Fibroblast of villous mesenchyme (primary cell): ENCODE measurements around the gene LTBP4. TPM values are rescaled to one million over a fixed set of nuclear protein-coding genes. Genes with fewer than 3 reads are reported as not detected.

Source experiments
- DNase-seq: peaks from one replicate; pipeline ENCODE4 v3.0.0-alpha.2; 2010; ENCODE audit warnings: low read depth
- H3K4me3 ChIP-seq: 2 replicates; pipeline ENCODE4 v1.5.1; 2011; ENCODE audit warnings: low read depth, mild to moderate bottlenecking, low read length
- CTCF ChIP-seq: IDR thresholded peaks from 2 replicates; pipeline ENCODE4 v1.5.1; 2012; ENCODE audit warnings: low read depth, mild to moderate bottlenecking, low read length; ENCODE audit not compliant: insufficient read depth
- total RNA-seq: library from RNA; depleted of rRNA; stranded (reverse); fragments of >200 nt; gene quantifications from 2 replicates; pipeline ENCODE4 v1.2.3, GENCODE V29; 2012

LTBP4 gene
- total RNA-seq, 1 donor, result 21.2 TPM

- H3K4me3 ChIP-seq, result no peak overlapping the region
- DNase-seq, result no peak
- TF ChIP-seq CTCF, result no peak
Observed at GRCh38 chr19:40625406-40626120, 24.4 kb downstream of the LTBP4 start.

GRCh38 chr19:40626918-40627317, 25.7 kb downstream of the LTBP4 start:
- no peak for DNase-seq
- H3K4me3 ChIP-seq, result no peak overlapping the region
- TF ChIP-seq CTCF, result no peak

GRCh38 chr19:40627486-40628279, 26.5 kb downstream of the LTBP4 start:
- TF ChIP-seq CTCF, result no peak
- no peak for DNase-seq
- H3K4me3 ChIP-seq, result no peak overlapping the region

- no peak for DNase-seq
- no peak for TF ChIP-seq CTCF
Observed at GRCh38 chr19:40629346-40629745, 28.2 kb downstream of the LTBP4 start.

GRCh38 chr19:40630571-40631160, 29.5 kb downstream of the LTBP4 start:
- no peak for DNase-seq
- no peak for TF ChIP-seq CTCF
- H3K4me3 ChIP-seq, result no peak overlapping the region

More at GRCh38 chr19:40629346-40629745, 28.2 kb downstream of the LTBP4 start:
- H3K4me3 ChIP-seq, result no peak overlapping the region

- TF ChIP-seq CTCF, result no peak
- DNase-seq, result no peak
- H3K4me3 ChIP-seq, result no peak overlapping the region
Observed at GRCh38 chr19:40632311-40633036, 31.3 kb downstream of the LTBP4 start.
